ENCODE measurements around the gene FAM216B. TPM values are rescaled to one million over a fixed set of nuclear protein-coding genes. Genes with fewer than 3 reads are reported as not detected.
"Not testable (repeated sequence)": the region's sequence is repeated elsewhere in the genome, so short reads cannot be mapped to it uniquely, and the experiment has no call there.

Gene FAM216B
- total RNA-seq, 1 donor from 2014 or later, result not detected

GRCh38 chr13:42786715-42787114 is 5.3 kb downstream of the FAM216B start:
- DNase-seq, result no peak

- DNase-seq, result no peak
These were observed 7.2 kb downstream of the FAM216B start for GRCh38 chr13:42788601-42789000.

- no peak for DNase-seq
These were observed 10.8 kb downstream of the FAM216B start for GRCh38 chr13:42792154-42792553.

GRCh38 chr13:42794577-42795275 is 13.3 kb downstream of the FAM216B start:
- DNase-seq, result no peak

DNA sequence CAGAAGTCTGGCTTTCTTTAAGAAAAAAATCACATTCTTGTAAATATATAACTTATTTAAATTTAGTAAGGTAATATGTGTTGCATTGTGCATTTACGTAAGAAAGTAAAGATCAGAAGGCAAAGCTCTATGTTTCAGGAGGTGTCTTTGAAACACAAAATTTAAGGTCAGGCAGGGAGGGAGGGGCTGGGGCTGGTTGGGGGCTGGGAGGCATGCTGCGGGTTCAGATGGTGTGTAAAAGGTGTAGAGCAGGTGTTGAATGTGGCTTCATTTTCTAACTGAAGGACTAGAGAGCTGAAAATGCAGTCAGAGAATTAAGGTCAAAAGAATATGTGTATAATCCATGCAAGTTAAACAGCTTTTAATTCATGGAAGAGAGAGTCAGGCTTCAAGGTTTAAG is 14.3 kb downstream of the FAM216B start:
- DNase-seq, result no peak

- DNase-seq, result no peak
These were observed 15.5 kb downstream of the FAM216B start for GRCh38 chr13:42796747-42797356.

DNA sequence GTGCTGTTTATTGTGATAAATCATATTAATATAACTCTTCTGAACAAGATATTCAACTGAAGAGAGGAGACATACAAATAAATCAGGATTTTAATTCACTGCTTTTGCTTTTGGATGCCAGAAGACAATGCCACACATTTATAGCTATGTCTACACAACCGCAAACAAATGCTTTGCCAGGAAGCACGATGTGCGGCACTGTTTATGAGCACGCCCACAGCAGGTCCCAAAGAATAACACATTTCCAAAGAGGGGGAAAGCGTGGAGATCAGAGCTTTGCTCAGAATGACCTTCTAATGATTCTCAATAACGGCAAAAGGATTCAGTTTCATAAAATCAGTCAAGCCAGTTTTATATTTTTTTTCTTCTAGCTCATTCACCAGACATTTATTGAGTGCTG is 16.7 kb downstream of the FAM216B start:
- DNase-seq, result no peak

DNA sequence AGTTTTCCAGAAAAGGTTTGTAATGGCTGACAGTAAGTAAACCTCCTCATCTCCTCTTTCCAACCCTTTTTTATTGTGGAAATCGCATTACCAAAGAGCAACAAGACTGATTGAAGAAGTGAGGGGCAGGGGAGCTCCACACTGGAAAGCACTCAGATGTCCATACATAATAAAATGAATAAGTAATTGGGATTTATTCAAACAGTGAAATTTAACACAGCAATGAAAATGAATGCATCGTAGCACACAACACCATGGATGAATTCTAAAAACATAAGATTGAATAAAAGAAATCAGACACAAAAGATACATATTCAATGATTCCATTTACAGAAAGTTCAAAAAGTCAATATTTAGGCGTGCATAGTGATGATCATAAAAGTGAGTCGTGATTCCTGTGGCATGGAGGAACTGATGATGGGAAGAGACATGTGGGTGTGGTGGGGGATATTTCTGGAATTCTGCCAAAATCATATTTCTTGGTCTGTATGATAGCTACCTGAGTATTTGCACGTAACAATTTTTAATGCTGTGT is 18.8 kb downstream of the FAM216B start:
- no peak for DNase-seq

DNA sequence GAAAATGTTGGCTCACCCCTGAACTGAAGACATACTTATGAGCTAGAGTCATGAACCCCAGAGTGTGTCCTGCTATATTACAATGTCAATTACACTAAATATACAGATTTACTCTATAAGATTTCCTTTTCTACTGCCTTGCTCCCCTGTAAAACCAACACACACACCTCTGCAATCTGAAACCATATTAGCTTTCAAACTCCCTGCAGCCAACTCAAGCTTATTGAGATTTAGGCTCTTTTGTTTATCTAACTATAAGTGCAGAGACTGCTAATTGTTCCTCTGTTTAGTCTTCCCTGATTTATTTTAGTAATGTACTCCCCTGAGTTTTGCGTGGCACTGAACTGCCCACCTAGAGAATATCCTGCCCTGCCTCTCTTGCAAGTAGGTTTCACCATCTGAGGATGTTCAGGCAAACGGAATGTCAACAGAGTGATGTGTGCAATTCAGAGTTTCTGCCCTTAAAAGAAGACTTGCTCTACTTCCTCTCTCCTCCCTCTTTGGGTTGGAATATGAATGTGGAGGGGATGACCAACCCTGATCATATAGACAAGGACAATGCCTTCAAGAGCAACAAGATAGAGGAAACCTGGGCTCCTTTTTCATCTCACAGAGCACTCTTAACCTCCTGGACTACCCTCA is 22.3 kb downstream of the FAM216B start:
- DNase-seq, result no peak

DNA sequence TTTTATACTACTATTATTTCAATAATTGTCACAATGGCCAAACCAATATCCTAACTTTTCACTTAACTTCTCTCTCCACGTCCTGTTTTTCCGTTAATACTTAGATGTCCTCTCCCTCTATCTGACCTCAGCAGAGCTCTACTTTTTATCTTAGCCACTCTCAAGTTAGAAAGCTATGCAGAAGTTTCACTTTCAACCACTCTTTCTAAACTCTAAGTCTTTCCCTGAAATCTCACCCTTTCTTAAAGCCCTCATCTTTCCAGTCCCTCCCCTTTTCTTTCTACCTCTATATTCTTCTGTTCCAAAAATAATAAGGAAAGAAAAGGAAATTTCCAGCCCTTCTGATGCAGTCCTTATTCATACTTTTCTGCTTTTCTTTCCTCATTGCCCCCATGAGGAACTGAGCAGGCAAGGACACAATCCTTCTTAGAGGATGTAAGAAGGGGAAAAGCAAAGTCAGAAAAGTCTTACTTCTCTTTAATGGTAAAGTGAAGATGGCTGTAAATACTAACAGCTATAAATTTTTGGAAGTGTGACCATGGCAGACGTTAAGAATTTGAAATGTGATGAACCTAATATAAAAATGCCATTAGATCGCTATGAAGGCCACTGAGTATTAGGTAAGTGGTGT is 23.0 kb downstream of the FAM216B start:
- no peak for DNase-seq

GRCh38 chr13:42807241-42807640 is 25.9 kb downstream of the FAM216B start:
- no peak for DNase-seq

DNA sequence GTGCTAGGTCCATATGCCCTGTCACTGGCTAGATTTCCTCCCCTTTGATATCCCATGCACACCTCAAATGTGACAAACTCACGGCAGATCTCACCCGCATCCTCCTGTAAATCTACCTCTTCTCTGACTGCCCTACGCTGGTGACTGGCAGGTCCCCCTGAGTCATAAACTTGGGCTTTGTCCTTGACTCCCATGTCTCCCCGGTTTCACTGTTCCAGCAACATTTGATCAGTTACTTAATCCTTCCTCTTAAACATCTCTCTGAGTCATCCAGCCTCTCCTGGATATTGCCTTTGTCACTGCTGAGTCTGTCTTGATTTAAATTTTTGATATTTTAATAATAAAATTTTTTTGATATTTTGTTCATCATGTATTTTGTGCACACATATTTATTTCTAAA is 26.5 kb downstream of the FAM216B start:
- no peak for DNase-seq

GRCh38 chr13:42808341-42808940 is 27.1 kb downstream of the FAM216B start:
- DNase-seq, result no peak

GRCh38 chr13:42812316-42812715 is 30.9 kb downstream of the FAM216B start:
- DNase-seq, result no peak

GRCh38 chr13:42814868-42815267 is 33.5 kb downstream of the FAM216B start:
- no peak for DNase-seq

GRCh38 chr13:42815681-42816080 is 34.3 kb downstream of the FAM216B start:
- DNase-seq, result no peak

GRCh38 chr13:42816538-42816937 is 35.2 kb downstream of the FAM216B start:
- DNase-seq, result no peak

GRCh38 chr13:42819687-42820086 is 38.3 kb downstream of the FAM216B start:
- DNase-seq, result not testable (repeated sequence)

DNA sequence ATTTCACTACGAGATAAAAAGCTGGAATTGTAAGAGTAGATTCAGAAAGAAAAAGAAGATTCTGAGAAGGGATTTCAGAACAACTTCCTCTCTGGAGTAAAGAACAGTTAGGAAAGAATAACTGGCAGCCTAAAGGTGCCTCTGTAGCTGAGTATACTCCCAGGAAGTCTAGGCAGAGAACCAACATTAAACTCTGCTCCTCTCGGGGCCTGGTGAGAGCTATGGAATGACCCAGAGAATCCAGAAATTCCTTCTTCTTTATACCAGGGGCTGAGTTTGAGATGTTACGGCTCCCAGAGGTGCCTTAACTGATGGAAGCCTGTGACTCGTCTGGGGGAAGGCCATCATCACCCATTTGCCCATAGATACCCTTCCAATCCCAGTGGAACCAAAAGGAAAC is 39.1 kb downstream of the FAM216B start:
- no peak for DNase-seq

DNA sequence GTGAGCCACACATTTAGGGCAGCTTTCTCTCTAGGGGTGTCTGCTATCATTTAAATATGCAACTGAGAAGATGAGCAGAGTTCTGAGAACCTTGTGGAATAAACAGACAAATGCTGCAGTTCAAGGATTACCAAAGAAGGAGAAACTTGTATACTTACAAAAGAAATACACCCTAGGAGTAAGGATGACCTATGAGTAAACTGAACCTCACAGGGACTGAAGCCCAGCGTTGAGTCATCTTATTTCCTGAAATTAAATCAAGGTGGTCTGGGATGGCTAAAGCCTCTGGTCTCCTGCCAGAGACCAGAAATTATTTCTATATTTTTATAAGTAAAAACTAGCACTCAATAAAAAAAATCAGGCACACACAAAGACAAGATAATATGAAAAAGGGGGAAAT is 40.1 kb downstream of the FAM216B start:
- no peak for DNase-seq

DNA sequence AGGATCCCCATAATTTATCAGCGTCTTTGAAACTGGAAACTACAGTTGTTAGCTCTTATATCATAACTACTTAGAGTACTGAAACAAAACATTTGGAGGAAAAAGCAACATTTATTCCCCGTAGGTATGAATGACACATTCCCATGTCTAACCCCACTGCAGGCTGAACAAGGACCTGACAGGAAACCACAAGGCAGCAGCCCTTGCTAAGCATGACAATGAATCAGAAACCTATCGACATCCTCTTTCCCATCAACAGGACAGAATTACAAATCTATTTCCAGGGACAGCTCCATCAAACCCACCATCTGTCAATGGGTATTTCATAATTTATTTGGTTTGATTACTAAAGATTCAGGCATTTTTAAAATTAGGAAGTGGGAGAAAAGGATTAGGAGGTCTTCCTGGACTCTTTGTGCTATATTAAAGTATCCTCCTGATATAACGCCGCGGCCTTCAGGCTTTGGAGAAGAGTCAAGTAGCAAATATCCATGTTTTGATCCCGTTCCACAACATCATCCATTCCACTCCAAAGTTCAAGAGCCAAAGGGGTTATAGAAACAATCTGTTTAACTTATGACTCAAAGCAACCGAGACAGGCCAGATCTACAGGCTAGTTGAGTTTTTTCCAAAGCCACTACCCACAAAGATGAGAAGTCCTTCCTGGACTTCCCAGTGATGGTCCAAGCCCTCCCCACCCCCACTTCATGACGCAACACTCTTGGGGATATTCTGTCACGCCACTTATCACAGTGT is 51.1 kb downstream of the FAM216B start:
- no peak for DNase-seq

DNA sequence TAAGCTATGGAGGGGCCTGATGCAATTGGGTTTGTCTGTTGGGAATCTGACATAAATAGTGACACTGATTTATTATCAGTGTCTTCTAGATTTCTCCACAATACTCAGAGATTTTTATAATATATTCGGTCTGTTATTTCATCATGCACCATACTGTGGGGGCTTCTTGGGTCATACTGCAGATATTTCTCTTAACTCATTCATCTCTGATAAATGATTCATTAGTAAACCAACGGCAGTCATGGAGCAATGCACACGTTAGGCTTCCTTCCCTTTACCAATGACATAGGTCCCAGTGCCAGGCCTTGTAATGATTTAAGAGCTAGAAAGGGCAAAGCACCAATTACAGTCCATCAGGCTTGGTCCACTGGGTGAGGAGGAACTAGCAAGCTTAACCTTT is 53.6 kb downstream of the FAM216B start:
- DNase-seq, result no peak
